H9 (cell line): Measurements from ENCODE around the gene SETD4. TPM values are rescaled to one million over a fixed set of nuclear protein-coding genes. Genes with fewer than 3 reads are reported as not detected.

Source experiments
- DNase-seq: peaks from one replicate; pipeline ENCODE4 v3.0.0-alpha.2; 2017
- H2AFZ ChIP-seq: one replicate; pipeline ENCODE4 v1.6.1; 2013; ENCODE audit warnings: mild to moderate bottlenecking, low read length, control low read depth, moderate library complexity
- H2AK5ac ChIP-seq: 2 replicates; pipeline ENCODE4 v1.6.1; 2013; ENCODE audit warnings: low read length, control low read depth, mixed read lengths; ENCODE audit not compliant: insufficient read length
- H2BK120ac ChIP-seq: one replicate; pipeline ENCODE4 v1.6.1; 2013; ENCODE audit warnings: low read depth, mild to moderate bottlenecking, low read length, control low read depth, inconsistent platforms; ENCODE audit not compliant: poor library complexity, severe bottlenecking
- H2BK12ac ChIP-seq: 2 replicates; pipeline ENCODE4 v1.6.1; 2013; ENCODE audit warnings: low read length, control low read depth, mixed read lengths, low read depth; ENCODE audit not compliant: insufficient read length
- H2BK15ac ChIP-seq: 2 replicates; pipeline ENCODE4 v1.6.1; 2013; ENCODE audit warnings: low read depth, low read length, control low read depth
- H2BK20ac ChIP-seq: one replicate; pipeline ENCODE4 v1.6.1; 2013; ENCODE audit warnings: low read depth, mild to moderate bottlenecking, low read length, control low read depth, inconsistent platforms; ENCODE audit not compliant: poor library complexity, severe bottlenecking
- H2BK5ac ChIP-seq: 2 replicates; pipeline ENCODE4 v1.6.1; 2013; ENCODE audit warnings: low read length, control low read depth, mixed read lengths; ENCODE audit not compliant: insufficient read length
- H3K14ac ChIP-seq: 2 replicates; pipeline ENCODE4 v1.6.1; 2013; ENCODE audit warnings: low read length, control low read depth; ENCODE audit not compliant: insufficient read depth
- H3K18ac ChIP-seq: 2 replicates; pipeline ENCODE4 v1.6.1; 2013; ENCODE audit warnings: low read depth, mild to moderate bottlenecking, mixed read lengths, low read length, control low read depth; ENCODE audit not compliant: insufficient read length
- H3K23ac ChIP-seq: 2 replicates; pipeline ENCODE4 v1.6.1; 2013; ENCODE audit warnings: low read length, control low read depth, mixed read lengths, low read depth; ENCODE audit not compliant: insufficient read length
- H3K23me2 ChIP-seq: 2 replicates; pipeline ENCODE4 v1.6.1; 2013; ENCODE audit warnings: low read depth, mild to moderate bottlenecking, mixed read lengths, low read length, control low read depth; ENCODE audit not compliant: insufficient read length, poor library complexity, severe bottlenecking
- H3K27ac ChIP-seq: 2 replicates; pipeline ENCODE4 v1.5.1; 2013; ENCODE audit warnings: low read length, control low read depth, mixed read lengths, low read depth; ENCODE audit not compliant: insufficient read length
- H3K27me3 ChIP-seq: 2 replicates; pipeline ENCODE4 v1.6.1; 2013; ENCODE audit warnings: low read length, control low read depth, inconsistent platforms; ENCODE audit not compliant: insufficient read depth
- H3K4ac ChIP-seq: 2 replicates; pipeline ENCODE4 v1.6.1; 2013; ENCODE audit warnings: low read depth, mild to moderate bottlenecking, control low read depth, inconsistent platforms, low read length, moderate library complexity
- H3K4me1 ChIP-seq: 2 replicates; pipeline ENCODE4 v1.6.1; 2013; ENCODE audit warnings: low read length, control low read depth, inconsistent platforms; ENCODE audit not compliant: insufficient read depth
- H3K4me2 ChIP-seq: 2 replicates; pipeline ENCODE4 v1.6.1; 2013; ENCODE audit warnings: low read length, control low read depth, mixed read lengths; ENCODE audit not compliant: insufficient read length, insufficient read depth
- H3K56ac ChIP-seq: 2 replicates; pipeline ENCODE4 v1.6.1; 2013; ENCODE audit warnings: low read depth, mild to moderate bottlenecking, mixed read lengths, low read length, control low read depth; ENCODE audit not compliant: insufficient read length
- H3K79me1 ChIP-seq: 2 replicates; pipeline ENCODE4 v1.6.1; 2013; ENCODE audit warnings: low read depth, mild to moderate bottlenecking, moderate library complexity, low read length, control low read depth, inconsistent platforms; ENCODE audit not compliant: insufficient read depth, poor library complexity, severe bottlenecking
- H3K79me2 ChIP-seq: 2 replicates; pipeline ENCODE4 v1.6.1; 2013; ENCODE audit warnings: low read length, control low read depth, inconsistent platforms; ENCODE audit not compliant: insufficient read depth
- H3K9ac ChIP-seq: 2 replicates; pipeline ENCODE4 v1.6.1; 2013; ENCODE audit warnings: low read length, control low read depth, mixed read lengths; ENCODE audit not compliant: insufficient read length; ENCODE audit errors: extremely low read depth
- H3K9me3 ChIP-seq: one replicate; pipeline ENCODE4 v1.6.1; 2013; ENCODE audit warnings: low read depth, low read length, inconsistent platforms; ENCODE audit not compliant: control insufficient read depth
- H3T11ph ChIP-seq: one replicate; pipeline ENCODE4 v1.6.1; 2013; ENCODE audit warnings: mild to moderate bottlenecking, low read length, control low read depth, inconsistent platforms
- H4K20me1 ChIP-seq: one replicate; pipeline ENCODE4 v1.6.1; 2013; ENCODE audit not compliant: control insufficient read depth, insufficient read length, insufficient read depth
- H4K5ac ChIP-seq: 2 replicates; pipeline ENCODE4 v1.6.1; 2013; ENCODE audit warnings: low read depth, mild to moderate bottlenecking, mixed read lengths, low read length, control low read depth; ENCODE audit not compliant: insufficient read length
- H4K8ac ChIP-seq: replicated peaks from 2 replicates; pipeline ENCODE4 v1.6.1; 2013; ENCODE audit warnings: low read length, control low read depth, mixed read lengths, low read depth; ENCODE audit not compliant: insufficient read length
- H4K91ac ChIP-seq: 2 replicates; pipeline ENCODE4 v1.6.1; 2013; ENCODE audit warnings: low read depth, mild to moderate bottlenecking, moderate library complexity, mixed read lengths, low read length, control low read depth; ENCODE audit not compliant: insufficient read length
- H3K27ac Mint-ChIP-seq, 3 experiments: 2 replicates in 2 of 3; 3 replicates in 1 of 3; pipeline ENCODE4 v1.8.0; 2020 to 2021; ENCODE audit warnings: mixed read lengths in 3 of 3, mild to moderate bottlenecking in 1 of 3, moderate library complexity in 1 of 3
- H3K27me3 Mint-ChIP-seq: 2 replicates; pipeline ENCODE4 v1.8.0; 2021; ENCODE audit warnings: low read depth, mild to moderate bottlenecking, moderate library complexity, mixed read lengths
- H3K36me3 Mint-ChIP-seq, 3 experiments: 2 replicates in 2 of 3; 3 replicates in 1 of 3; pipeline ENCODE4 v1.8.0; 2020 to 2021; ENCODE audit warnings: low read depth in 3 of 3, mixed read lengths in 3 of 3; ENCODE audit not compliant: insufficient read depth in 1 of 3
- H3K4me1 Mint-ChIP-seq, 2 experiments: 2 replicates each; pipeline ENCODE4 v1.8.0; 2020; ENCODE audit warnings: mixed read lengths in 2 of 2
- H3K4me3 Mint-ChIP-seq, 2 experiments: 2 replicates in 1 of 2; 3 replicates in 1 of 2; pipeline ENCODE4 v1.8.0; 2020 to 2021; ENCODE audit warnings: mild to moderate bottlenecking in 2 of 2, mixed read lengths in 2 of 2, moderate library complexity in 1 of 2
- H3K9me3 Mint-ChIP-seq, 2 experiments: 2 replicates in 1 of 2; 3 replicates in 1 of 2; pipeline ENCODE4 v1.8.0; 2020; ENCODE audit warnings: mild to moderate bottlenecking in 2 of 2, mixed read lengths in 2 of 2, moderate library complexity in 1 of 2
- WGBS: extraction: QIAGEN DNeasy Blood & Tissue Kit; methylation state at CpG from one replicate; pipeline ENCODE4 v1.1.7; 2013; ENCODE audit warnings: missing lambda C conversion rate, low lambda C conversion rate, mixed read lengths; ENCODE audit not compliant: insufficient read length; ENCODE audit errors: extremely low coverage; 5-methylcytosine and 5-hydroxymethylcytosine counted together
- total RNA-seq: library from RNA; stranded (reverse); gene quantifications from 2 replicates; pipeline ENCODE4 v1.2.1, GENCODE V29; 2021
- TF ChIP-seq, protein P1 (sequence below): fragments of 200-600 bp; sonication (generic); conservative IDR thresholded peaks from 3 replicates; pipeline ENCODE4 v1.8.0; 2021; ENCODE audit warnings: antibody characterized with exemption, mild to moderate bottlenecking

Gene SETD4
- total RNA-seq, 1 experiment from 2014 or later, result 52.5 TPM

DNA sequence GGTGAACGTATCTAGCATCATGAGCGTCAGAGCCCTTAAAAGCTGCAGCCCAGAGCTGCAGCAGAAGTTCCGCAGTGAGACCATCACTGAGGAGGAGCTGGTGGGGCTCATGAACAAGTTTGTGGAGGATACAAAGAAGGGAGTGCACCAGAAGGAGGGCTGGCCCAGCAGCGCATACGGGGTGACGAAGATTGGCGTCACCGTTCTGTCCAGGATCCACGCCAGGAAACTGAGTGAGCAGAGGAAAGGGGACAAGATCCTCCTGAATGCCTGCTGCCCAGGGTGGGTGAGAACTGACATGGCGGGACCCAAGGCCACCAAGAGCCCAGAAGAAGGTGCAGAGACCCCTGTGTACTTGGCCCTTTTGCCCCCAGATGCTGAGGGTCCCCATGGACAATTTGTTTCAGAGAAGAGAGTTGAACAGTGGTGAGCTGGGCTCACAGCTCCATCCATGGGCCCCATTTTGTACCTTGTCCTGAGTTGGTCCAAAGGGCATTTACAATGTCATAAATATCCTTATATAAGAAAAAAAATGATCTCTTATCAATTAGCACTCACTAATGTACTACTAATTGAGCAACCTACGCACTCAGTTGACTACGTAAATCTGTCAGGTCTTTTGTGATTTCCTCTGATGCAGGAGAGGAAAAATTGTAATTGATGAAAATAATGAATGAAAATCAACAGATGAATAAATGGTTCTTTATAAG, 12.3 kb upstream of the SETD4 start:
- H2AK5ac ChIP-seq, result no peak overlapping the region
- H2BK5ac ChIP-seq, result no peak overlapping the region
- TF ChIP-seq, protein P1, sequence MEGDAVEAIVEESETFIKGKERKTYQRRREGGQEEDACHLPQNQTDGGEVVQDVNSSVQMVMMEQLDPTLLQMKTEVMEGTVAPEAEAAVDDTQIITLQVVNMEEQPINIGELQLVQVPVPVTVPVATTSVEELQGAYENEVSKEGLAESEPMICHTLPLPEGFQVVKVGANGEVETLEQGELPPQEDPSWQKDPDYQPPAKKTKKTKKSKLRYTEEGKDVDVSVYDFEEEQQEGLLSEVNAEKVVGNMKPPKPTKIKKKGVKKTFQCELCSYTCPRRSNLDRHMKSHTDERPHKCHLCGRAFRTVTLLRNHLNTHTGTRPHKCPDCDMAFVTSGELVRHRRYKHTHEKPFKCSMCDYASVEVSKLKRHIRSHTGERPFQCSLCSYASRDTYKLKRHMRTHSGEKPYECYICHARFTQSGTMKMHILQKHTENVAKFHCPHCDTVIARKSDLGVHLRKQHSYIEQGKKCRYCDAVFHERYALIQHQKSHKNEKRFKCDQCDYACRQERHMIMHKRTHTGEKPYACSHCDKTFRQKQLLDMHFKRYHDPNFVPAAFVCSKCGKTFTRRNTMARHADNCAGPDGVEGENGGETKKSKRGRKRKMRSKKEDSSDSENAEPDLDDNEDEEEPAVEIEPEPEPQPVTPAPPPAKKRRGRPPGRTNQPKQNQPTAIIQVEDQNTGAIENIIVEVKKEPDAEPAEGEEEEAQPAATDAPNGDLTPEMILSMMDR, result no peak
- no peaks in the 10 kb centered on the region for H3K27me3 ChIP-seq
- no peaks in the 10 kb centered on the region; the same call in 1 of the 2 replicates for H3K79me2 ChIP-seq
- H3K9me3 Mint-ChIP-seq, result peaks cover 10 to 13% of the 10 kb centered on the region in 2 experiments
- no peak overlapping the region for H4K5ac ChIP-seq
- H3K18ac ChIP-seq, result no peak overlapping the region
- H3K36me3 Mint-ChIP-seq, result peaks cover 6 to 22% (median 20%) of the 10 kb centered on the region in 3 experiments
- H3K4me2 ChIP-seq, result no peak overlapping the region
- no peak overlapping the region for H2BK15ac ChIP-seq
- H4K91ac ChIP-seq, result no peak overlapping the region
- no peak overlapping the region for H3K9ac ChIP-seq
- H3K4me3 Mint-ChIP-seq, result no peak overlapping the region
- no CpG with 5 or more reads among the region's 12 CpGs for WGBS
- no peak overlapping the region for H3K27ac ChIP-seq
- H2AFZ ChIP-seq, result no peak overlapping the region
- H3K56ac ChIP-seq, result no peak overlapping the region
- H3K79me1 ChIP-seq, result no peaks in the 10 kb centered on the region
- no peak overlapping the region for H2BK120ac ChIP-seq
- peaks cover 5% of the 10 kb centered on the region for H3K4me1 ChIP-seq
- no peak overlapping the region for H3K14ac ChIP-seq
- peaks cover 14% of the 10 kb centered on the region for H3K9me3 ChIP-seq
- H3K27me3 Mint-ChIP-seq, result no peaks in the 10 kb centered on the region; the same call in 1 of the 2 replicates
- H3K23me2 ChIP-seq, result peaks cover 5% of the 10 kb centered on the region
- no peak overlapping the region for H3T11ph ChIP-seq
- no peak overlapping the region for H2BK20ac ChIP-seq
- peaks cover 18% of the 10 kb centered on the region in 2 experiments for H3K4me1 Mint-ChIP-seq
- H4K8ac ChIP-seq, result no peak overlapping the region
- no peaks in the 10 kb centered on the region for H4K20me1 ChIP-seq
- H3K4ac ChIP-seq, result no peak overlapping the region
- H3K27ac Mint-ChIP-seq, result no peak overlapping the region
- no peak overlapping the region for H3K23ac ChIP-seq
- H2BK12ac ChIP-seq, result no peak overlapping the region
- DNase-seq, result no peak
